CD4-positive, alpha-beta T cell treated with Interleukin-4 for 1 hour (primary cell): Measurements from ENCODE around the gene HSPB3.
"Not testable (repeated sequence)": the region's sequence is repeated elsewhere in the genome, so short reads cannot be mapped to it uniquely, and the experiment has no call there.

Source experiments
- DNase-seq, 2 donors: peaks; one replicate each; pipeline ENCODE4 v3.0.0-alpha.2; 2020 to 2022

The HSPB3 gene

GRCh38 chr5:54455413-54456157 lies at the start of gene HSPB3:
Gene HSPB3, plus strand, starts transcription at chr5:54455699. Its CDS starts 91 bp downstream, at chr5:54455790.
- no peak for DNase-seq

GRCh38 chr5:54411176-54411575 lies 44.3 kb upstream of the HSPB3 start:
- DNase-seq: no peak

- no peak for DNase-seq
Measured at GRCh38 chr5:54412913-54413312, 42.6 kb upstream of the HSPB3 start.

GRCh38 chr5:54415147-54415546 lies 40.4 kb upstream of the HSPB3 start:
- no peak for DNase-seq

- DNase-seq: no peak
Measured at GRCh38 chr5:54415896-54416601, 39.5 kb upstream of the HSPB3 start.

GRCh38 chr5:54419573-54420423 lies 35.7 kb upstream of the HSPB3 start:
- peak; percentile 12 to 54 for DNase-seq

- DNase-seq: not testable (repeated sequence)
Measured at GRCh38 chr5:54420511-54420910, 35.0 kb upstream of the HSPB3 start.

GRCh38 chr5:54421976-54422375 lies 33.5 kb upstream of the HSPB3 start:
- no peak for DNase-seq

GRCh38 chr5:54425258-54425657 lies 30.2 kb upstream of the HSPB3 start:
- DNase-seq: no peak

- DNase-seq: no peak
Measured at GRCh38 chr5:54426209-54426608, 29.3 kb upstream of the HSPB3 start.

- DNase-seq: not testable (repeated sequence)
Measured at GRCh38 chr5:54434650-54435049, 20.8 kb upstream of the HSPB3 start.

GRCh38 chr5:54438620-54439389 lies 16.7 kb upstream of the HSPB3 start:
- no peak for DNase-seq

GRCh38 chr5:54440456-54440893 lies 15.0 kb upstream of the HSPB3 start:
- DNase-seq: no peak

- DNase-seq: no peak
Measured at GRCh38 chr5:54442271-54442670, 13.2 kb upstream of the HSPB3 start.

- peak in 1 of 2 donors; percentile 30 for DNase-seq
Measured at GRCh38 chr5:54443270-54443669, 12.2 kb upstream of the HSPB3 start.

- no peak for DNase-seq
Measured at GRCh38 chr5:54445691-54446378, 9.7 kb upstream of the HSPB3 start.

GRCh38 chr5:54446379-54446732 lies 9.1 kb upstream of the HSPB3 start:
- no peak for DNase-seq

GRCh38 chr5:54449923-54450322 lies 5.6 kb upstream of the HSPB3 start:
- no peak for DNase-seq

- DNase-seq: no peak
Measured at GRCh38 chr5:54450542-54450941, 5.0 kb upstream of the HSPB3 start.

GRCh38 chr5:54453046-54453445 lies 2.5 kb upstream of the HSPB3 start:
- no peak for DNase-seq

GRCh38 chr5:54454602-54455001 lies 897 bp upstream of the HSPB3 start:
- DNase-seq: no peak
